Hematopoietic multipotent progenitor cell (in vitro differentiated cells): ENCODE data around the gene SH2B3. TPM values are rescaled to one million over a fixed set of nuclear protein-coding genes. Genes with fewer than 3 reads are reported as not detected.
A peak's percentile ranks its signal among the peaks of the same experiment; 100 is the strongest.
"Not testable (repeated sequence)": the region's sequence is repeated elsewhere in the genome, so short reads cannot be mapped to it uniquely, and the experiment has no call there.

Experiments used
- DNase-seq, 3 donors: peaks; one replicate each; pipeline ENCODE4 v3.0.0-alpha.2; 2011 to 2015; ENCODE audit warnings: low read depth in 2 of 3, low spot score in 2 of 3
- total RNA-seq: library from RNA; depleted of rRNA; stranded (reverse); fragments of >200 nt; gene quantifications from one replicate; pipeline ENCODE4 v1.2.3, GENCODE V29; 2012

Gene SH2B3
- total RNA-seq, 1 donor = 26.4 TPM

- no peak for DNase-seq
These were observed 50.0 kb downstream of the SH2B3 start for GRCh38 chr12:111455448-111456320.

GRCh38 chr12:111457071-111457470 is 51.3 kb downstream of the SH2B3 start:
- DNase-seq = no peak

DNA sequence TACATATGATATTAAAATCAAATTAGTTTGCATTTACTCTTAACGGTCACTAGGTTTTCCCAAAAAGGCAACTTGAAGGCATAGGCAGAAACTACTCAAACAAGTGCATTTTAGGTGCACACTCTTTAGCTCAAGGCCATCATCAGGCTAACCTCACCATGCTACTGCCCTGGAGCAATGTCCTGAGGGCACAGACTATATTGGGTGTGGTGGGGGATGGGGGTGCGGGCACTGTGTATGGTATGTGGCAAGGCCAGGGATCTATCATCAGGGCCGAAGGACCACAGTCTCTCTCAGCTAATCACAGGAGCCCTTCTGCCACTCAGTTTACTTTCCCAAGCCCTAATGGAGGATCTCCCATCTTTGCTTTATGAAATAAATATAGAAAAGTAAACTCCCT is 51.9 kb downstream of the SH2B3 start:
- no peak for DNase-seq

GRCh38 chr12:111458546-111459172 is 52.9 kb downstream of the SH2B3 start:
- no peak for DNase-seq

DNA sequence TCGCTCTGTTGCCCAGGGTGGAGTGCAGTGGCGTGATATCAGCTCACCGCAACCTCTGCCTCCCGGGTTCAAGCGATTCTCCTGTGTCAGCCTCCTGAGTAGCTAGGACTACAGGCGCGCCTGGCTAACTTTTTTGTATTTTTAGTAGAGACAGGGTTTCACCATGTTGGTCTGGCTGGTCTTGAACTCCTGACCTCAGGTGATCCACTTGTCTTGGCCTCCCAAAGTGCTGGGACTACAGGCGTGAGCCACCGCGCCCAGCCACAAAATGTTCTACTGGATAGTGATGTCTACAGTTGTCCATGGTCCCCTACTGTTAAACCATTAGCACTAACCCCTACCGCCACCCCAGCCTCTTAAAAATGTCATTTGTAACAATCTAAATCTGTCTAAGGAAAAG is 54.4 kb downstream of the SH2B3 start:
- not testable (repeated sequence) for DNase-seq

DNA sequence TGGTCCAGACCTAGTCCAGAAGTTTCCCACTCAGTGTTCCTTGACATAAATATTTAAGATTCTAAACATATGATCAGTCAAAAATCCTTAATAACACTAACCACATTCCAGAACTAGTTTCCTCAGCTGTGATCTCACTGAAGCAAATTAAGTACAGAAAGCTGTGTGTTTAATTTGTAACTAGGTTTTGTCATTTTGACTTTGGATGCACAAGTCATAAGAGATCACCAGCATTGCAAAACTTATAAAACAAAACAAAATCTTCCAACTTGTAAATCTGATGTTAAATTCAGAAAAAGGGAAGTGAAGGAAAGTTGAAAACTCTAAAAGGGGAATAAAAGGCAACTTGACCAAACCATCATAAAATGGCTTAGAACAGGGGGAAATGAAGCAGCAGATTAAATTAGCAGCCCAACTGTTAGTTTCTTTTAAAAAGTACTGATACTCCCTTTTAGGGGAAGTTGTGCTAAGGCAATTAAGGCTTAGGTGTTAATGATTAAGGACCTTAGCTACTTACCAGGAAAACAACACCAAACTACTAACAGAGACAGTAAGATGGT is 56.6 kb downstream of the SH2B3 start:
- peak in 1 of 3 donors; percentile 53 for DNase-seq

DNA sequence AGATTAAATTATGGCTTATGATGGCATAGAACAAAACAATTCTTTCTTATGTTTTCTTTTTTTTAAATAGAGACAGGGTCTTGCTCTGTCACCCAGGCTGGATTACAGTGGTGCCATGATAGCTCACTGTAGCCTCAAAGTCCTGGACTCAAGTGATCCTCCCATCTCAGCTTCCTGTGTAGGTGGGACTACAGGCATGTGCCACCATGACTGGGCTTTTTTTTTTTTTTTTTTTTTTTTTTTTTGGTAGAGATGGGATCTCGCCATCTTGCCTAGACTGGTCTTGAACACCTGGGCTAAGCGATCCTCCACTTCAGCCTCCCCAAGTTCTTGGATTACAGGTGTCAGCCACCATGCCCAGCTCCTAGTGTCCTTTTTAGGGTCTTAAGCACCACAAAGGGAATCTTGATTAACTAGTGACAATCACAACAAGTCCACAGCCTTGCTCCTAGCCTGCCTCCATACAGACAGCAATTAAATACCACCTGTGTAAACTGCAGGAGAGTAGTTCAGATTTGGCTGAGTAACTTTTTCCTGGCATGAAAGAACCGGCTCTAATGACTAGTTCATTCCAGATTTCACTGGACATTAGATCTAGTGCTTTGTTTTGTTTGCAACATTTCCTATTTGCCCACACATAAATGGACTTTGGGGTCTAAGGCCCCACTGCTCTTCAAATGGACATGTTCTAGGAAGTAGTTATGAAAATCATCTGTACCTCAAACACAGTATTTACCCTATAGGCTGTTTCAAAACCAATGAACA is 61.6 kb downstream of the SH2B3 start:
- DNase-seq = no peak

DNA sequence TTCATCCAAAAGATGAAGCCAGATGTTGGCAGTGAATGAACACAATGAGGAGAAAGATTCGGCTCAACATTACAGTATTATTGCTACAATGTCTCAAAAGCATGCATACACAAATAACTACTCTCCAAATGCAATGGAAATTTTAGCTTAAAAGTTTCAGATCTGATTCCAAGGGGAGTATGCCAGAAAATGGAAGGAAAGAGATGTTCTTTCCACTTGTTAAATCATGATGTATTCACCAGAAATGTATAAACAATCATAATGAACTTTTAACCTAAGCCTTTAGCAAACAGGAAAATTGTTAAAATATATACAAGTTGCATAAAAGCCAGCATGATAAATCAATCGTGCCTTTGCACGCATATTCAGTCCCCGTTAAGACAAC is 62.1 kb downstream of the SH2B3 start:
- DNase-seq = no peak

DNA sequence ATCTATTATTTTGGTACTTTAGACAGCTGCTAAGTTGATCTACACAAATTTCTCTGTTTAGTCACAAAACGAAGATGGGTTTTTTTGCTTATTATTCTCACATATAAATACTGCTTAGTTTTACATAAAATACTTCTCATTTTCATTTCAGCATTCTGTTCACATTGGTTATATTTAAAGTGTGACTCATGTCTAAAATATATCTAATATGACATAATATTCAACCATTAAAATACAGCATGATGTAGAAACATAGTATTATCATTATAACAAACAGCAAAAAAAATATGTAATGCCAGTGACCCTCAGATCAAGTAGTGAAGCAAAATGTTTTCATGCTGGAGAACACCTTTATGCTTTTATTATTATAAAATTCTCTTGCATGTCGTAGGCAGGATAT is 63.7 kb downstream of the SH2B3 start:
- no peak for DNase-seq

DNA sequence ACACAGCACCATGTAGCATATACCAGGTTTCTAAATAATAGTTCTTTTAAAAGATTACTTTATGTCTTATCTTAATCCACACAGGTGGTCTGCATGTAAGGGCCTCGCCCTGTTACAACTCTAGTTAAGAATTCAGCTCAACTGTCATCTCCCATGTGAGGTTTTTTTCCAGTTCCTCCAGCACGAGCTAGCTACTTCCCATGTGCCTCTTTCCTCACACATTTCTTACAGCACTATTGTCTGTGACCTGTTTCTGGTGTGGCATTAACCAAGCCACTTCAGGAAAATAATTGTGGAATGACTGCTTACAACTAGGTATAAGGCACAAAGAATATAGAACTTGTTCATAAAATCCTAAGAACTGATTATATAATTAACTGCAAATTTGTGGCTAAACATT is 65.5 kb downstream of the SH2B3 start:
- no peak for DNase-seq

DNA sequence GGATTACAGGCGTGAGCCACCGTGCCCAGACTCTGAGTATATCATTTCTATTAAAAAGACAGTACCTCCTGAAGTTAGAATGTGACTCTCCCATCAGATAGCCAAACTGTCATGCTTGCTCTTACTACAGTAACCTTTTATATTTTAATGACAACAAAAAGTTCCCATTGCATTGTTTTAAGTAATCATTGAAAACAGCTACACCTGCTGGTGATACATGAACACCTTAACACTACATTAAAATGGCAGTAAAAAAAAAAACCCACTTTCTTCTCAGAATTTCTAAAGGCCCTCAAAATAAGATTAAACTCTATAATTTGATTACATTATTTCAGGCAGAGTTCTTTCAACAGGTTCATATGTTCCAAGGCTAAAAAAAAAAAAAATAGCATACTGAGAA is 76.7 kb downstream of the SH2B3 start:
- peak in 2 of 3 donors; percentile 9 to 43 for DNase-seq

DNA sequence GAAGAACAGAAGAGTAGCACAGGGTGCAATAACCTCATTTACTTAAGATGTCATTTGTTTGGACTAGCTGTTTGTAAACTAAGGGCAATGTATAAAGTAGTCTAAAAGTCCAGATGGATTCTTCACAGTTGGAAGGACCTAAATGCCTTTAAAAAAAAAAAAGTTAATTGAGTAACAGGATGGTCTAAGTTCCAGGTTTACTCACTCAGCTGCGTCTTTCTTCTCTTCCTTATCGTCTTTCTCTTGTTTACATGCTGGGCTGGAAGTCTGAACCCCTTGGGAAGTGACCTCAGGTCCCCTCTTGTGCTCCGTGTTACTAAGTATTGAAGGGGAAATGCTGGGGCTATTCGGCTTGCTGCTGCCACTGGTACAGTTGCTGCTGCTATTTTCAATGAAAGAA is 82.5 kb downstream of the SH2B3 start:
- DNase-seq = no peak

GRCh38 chr12:111488798-111489197 is 83.1 kb downstream of the SH2B3 start:
- no peak for DNase-seq

DNA sequence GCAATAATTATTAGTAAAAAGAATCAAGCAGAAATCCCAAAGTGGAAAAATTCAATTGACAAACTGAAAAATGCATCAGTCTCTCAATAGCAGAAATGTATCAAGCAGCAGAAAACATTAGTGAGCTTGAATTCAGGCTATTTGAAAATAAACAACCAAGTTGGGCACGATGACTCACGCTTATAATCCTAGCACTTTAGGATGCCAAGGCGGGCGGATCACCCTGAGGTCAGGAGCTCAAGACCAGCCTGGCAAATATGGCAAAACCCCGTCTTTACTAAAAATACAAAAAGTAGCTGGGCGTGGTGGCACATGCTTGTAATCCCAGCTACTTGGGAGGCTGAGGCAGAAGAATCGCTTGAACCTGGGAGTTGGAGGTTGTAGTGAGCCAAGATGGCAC is 87.3 kb downstream of the SH2B3 start:
- DNase-seq = not testable (repeated sequence)

- DNase-seq = no peak
These were observed 89.0 kb downstream of the SH2B3 start for GRCh38 chr12:111494676-111495075.

Other genes with a start within 250 kb of the SH2B3 start
- gene PHETA1, start 36.8 kb upstream of the SH2B3 start, total RNA-seq = 11.0 TPM
- 32.3 TPM for gene ATXN2, start 193.4 kb downstream of the SH2B3 start, total RNA-seq